AG04450 (cell line): ENCODE measurements around the gene EVC. TPM values are rescaled to one million over a fixed set of nuclear protein-coding genes. Genes with fewer than 3 reads are reported as not detected.

Source experiments
- CTCF ChIA-PET: fragments of 300-600, 350-600 bp; formaldehyde crosslinking; extraction: SDS; loops from one replicate; lab custom pipeline; 2022; ENCODE audit warnings: antibody characterized with exemption, inconsistent platforms; lab: Charles Lee
- POLR2A ChIA-PET: fragments of 350-600 bp; formaldehyde crosslinking; extraction: SDS; loops from one replicate; lab custom pipeline; 2021; ENCODE audit warnings: antibody characterized with exemption, inconsistent platforms; lab: Yijun Ruan, JAX
- DNase-seq: peaks from one replicate; pipeline ENCODE4 v3.0.0-alpha.2; 2011; ENCODE audit warnings: low read depth, low spot score
- H3K27ac ChIP-seq: one replicate; pipeline ENCODE4 v1.5.1; 2012; ENCODE audit warnings: low read depth, low read length, control low read depth
- H3K27me3 ChIP-seq: one replicate; pipeline ENCODE4 v1.6.0; 2012; ENCODE audit warnings: low read length; ENCODE audit not compliant: control insufficient read depth, insufficient read depth
- H3K4me3 ChIP-seq: 2 replicates; pipeline ENCODE4 v1.5.1; 2011; ENCODE audit warnings: mild to moderate bottlenecking, low read depth, low read length, control low read depth
- H3K9me3 ChIP-seq: 2 replicates; pipeline ENCODE4 v1.5.1; 2012; ENCODE audit warnings: low read length; ENCODE audit not compliant: control insufficient read depth, insufficient read depth
- CTCF ChIP-seq: IDR thresholded peaks from 2 replicates; pipeline ENCODE4 v1.5.1; 2011; ENCODE audit warnings: low read depth, low read length, control low read depth, inconsistent platforms
- polyA plus RNA-seq: library from polyadenylated mRNA; depleted of rRNA; stranded (reverse); fragments of >200 nt; gene quantifications from 2 replicates; pipeline ENCODE4 v1.2.3, GENCODE V29; 2011

Gene EVC
- polyA plus RNA-seq, 1 experiment: 11.5 TPM

GRCh38 chr4:5701971-5702370, 9.0 kb upstream of the EVC start:
- CTCF ChIA-PET: interaction anchor here (1.3 kb wide), 1 partner anchor 110 kb away, joined by 4 read pairs; no protein-coding TSS in a partner anchor

GRCh38 chr4:5703831-5704230, 7.2 kb upstream of the EVC start:
- POLR2A ChIA-PET: interaction anchor here (0.6 kb wide), 1 partner anchor 10 kb away, joined by 7 read pairs; no protein-coding TSS in a partner anchor
- DNase-seq: no peak
- H3K27me3 ChIP-seq: no peaks in the 10 kb centered on the region
- CTCF ChIA-PET: interaction anchor here (1.6 kb wide), 1 partner anchor 86 kb away, joined by 8 read pairs; no protein-coding TSS in a partner anchor
- H3K27ac ChIP-seq: no peak overlapping the region
- no peak for TF ChIP-seq CTCF
- H3K4me3 ChIP-seq: no peak overlapping the region
- H3K9me3 ChIP-seq: no peaks in the 10 kb centered on the region

More at GRCh38 chr4:5701971-5702370, 9.0 kb upstream of the EVC start:
- Histone ChIP-seq H3K27me3 (no peaks in the 10 kb centered on the region), H3K4me3 (no peak overlapping the region), H3K9me3 (no peaks in the 10 kb centered on the region), H3K27ac (no peak overlapping the region)
- POLR2A ChIA-PET: no interaction called here
- DNase-seq: no peak
- TF ChIP-seq CTCF: no peak

DNA sequence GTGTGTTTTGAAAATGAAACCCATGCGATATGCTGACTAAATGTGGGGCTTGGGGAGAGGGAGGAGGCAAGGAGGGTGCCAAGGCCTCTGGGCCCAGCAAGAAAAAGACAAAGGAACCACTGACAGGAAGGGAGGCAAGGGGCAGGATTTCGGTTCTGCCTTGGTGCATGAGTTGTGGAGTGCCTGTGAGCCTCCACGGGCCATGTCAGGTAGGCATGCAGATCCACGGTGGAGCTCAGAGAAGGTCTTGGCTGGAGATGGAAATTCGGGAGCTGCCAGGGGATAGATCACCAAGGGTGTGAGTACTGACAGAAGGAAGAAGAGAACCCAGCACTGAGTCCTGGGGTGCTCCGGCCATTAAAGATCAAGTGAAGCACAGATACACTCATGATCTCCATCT, 6.7 kb upstream of the EVC start:
- ChIA-PET CTCF (interaction anchor here (1.6 kb wide), 1 partner anchor 86 kb away, joined by 8 read pairs; no protein-coding TSS in a partner anchor), POLR2A (interaction anchor here (1.2 kb wide), 1 partner anchor 45 kb away, joined by 6 read pairs; no protein-coding TSS in a partner anchor)
- no peaks in the 10 kb centered on the region for H3K27me3 ChIP-seq
- no peak for DNase-seq
- no peak overlapping the region for H3K27ac ChIP-seq
- no peak for TF ChIP-seq CTCF
- H3K9me3 ChIP-seq: no peaks in the 10 kb centered on the region
- no peak overlapping the region for H3K4me3 ChIP-seq

- CTCF ChIA-PET: interaction anchor here (0.6 to 0.8 kb wide), 2 partner anchors 8 to 85 kb away, joined by 4 to 5 read pairs; no protein-coding TSS in a partner anchor
- no peak overlapping the region for H3K27ac ChIP-seq
- no peak for DNase-seq
- no peak overlapping the region for H3K4me3 ChIP-seq
- H3K27me3 ChIP-seq: no peaks in the 10 kb centered on the region
- TF ChIP-seq CTCF: no peak
- H3K9me3 ChIP-seq: no peaks in the 10 kb centered on the region
- POLR2A ChIA-PET: no interaction called here
Observed at GRCh38 chr4:5705647-5706320, 5.2 kb upstream of the EVC start.
